SK-N-SH (cell line): Measurements from ENCODE around the gene APBA2. TPM values are rescaled to one million over a fixed set of nuclear protein-coding genes. Genes with fewer than 3 reads are reported as not detected.

Source experiments
- CTCF ChIA-PET: fragments of 300-600, 350-600 bp; formaldehyde crosslinking; extraction: SDS; loops from one replicate; lab custom pipeline; 2021; lab: Yijun Ruan, JAX
- POLR2A ChIA-PET: fragments of 350-600 bp; sonication (Branson Sonifier 250); formaldehyde crosslinking; extraction: SDS; loops from one replicate; lab custom pipeline; 2020; ENCODE audit warnings: antibody characterized with exemption, inconsistent platforms; lab: Yijun Ruan, JAX
- DNase-seq: peaks from one replicate; pipeline ENCODE4 v3.0.0; 2012
- H2AFZ ChIP-seq: fragments of 200-600 bp; sonication (generic); 2 replicates; pipeline ENCODE4 v1.8.1; 2016; ENCODE audit warnings: antibody characterized with exemption, mild to moderate bottlenecking, low read depth
- H3F3A ChIP-seq: fragments of 200-600 bp; sonication (generic); replicated peaks from 2 replicates; pipeline ENCODE3; 2016; ENCODE audit warnings: antibody characterized with exemption, mild to moderate bottlenecking; ENCODE audit not compliant: insufficient read depth
- H3K27ac ChIP-seq, 2 experiments: fragments of 200-500 bp in 1 of 2; fragments of 200-600 bp in 1 of 2; sonication (Bioruptor generic) in 1 of 2; sonication (generic), shearing (Covaris generic) in 1 of 2; 2 replicates each; pipeline versions ENCODE4 v1.5.1 to v1.6.1; 2014 to 2016; ENCODE audit warnings: low read depth in 2 of 2, inconsistent platforms in 1 of 2, low read length in 1 of 2, mild to moderate bottlenecking in 1 of 2, mixed read lengths in 1 of 2
- H3K27me3 ChIP-seq: fragments of 200-600 bp; sonication (generic), shearing (Covaris generic); 2 replicates; pipeline ENCODE4 v1.6.1; 2016; ENCODE audit warnings: mixed run types; ENCODE audit not compliant: insufficient read depth
- H3K36me3 ChIP-seq, 2 experiments: fragments of 200-500 bp in 1 of 2; fragments of 200-600 bp in 1 of 2; sonication (Bioruptor generic) in 1 of 2; sonication (generic) in 1 of 2; replicated peaks in 1 of 2; 2 replicates each; pipeline versions ENCODE3 to v1.5.1; 2014 to 2016; ENCODE audit warnings: low read length in 1 of 2, mild to moderate bottlenecking in 1 of 2; ENCODE audit not compliant: insufficient read depth in 2 of 2, control insufficient read depth in 1 of 2
- H3K4me1 ChIP-seq, 2 experiments: fragments of 200-500 bp in 1 of 2; fragments of 200-600 bp in 1 of 2; sonication (Bioruptor generic) in 1 of 2; sonication (generic), shearing (Covaris generic) in 1 of 2; 2 replicates each; pipeline versions ENCODE4 v1.5.1 to v1.6.1; 2014 to 2016; ENCODE audit warnings: low read depth in 1 of 2, low read length in 1 of 2, mixed run types in 1 of 2; ENCODE audit not compliant: insufficient read depth in 2 of 2, control insufficient read depth in 1 of 2
- H3K4me2 ChIP-seq: fragments of 200-600 bp; sonication (generic), shearing (Covaris generic); 2 replicates; pipeline ENCODE4 v1.6.1; 2017; ENCODE audit warnings: mixed run types
- H3K4me3 ChIP-seq, 2 experiments: fragments of 200-500 bp in 1 of 2; fragments of 200-600 bp in 1 of 2; sonication (Bioruptor generic) in 1 of 2; sonication (generic), shearing (Covaris generic) in 1 of 2; 2 replicates each; pipeline versions ENCODE4 v1.5.1 to v1.8.1; 2014 to 2016; ENCODE audit warnings: low read depth in 2 of 2, inconsistent platforms in 1 of 2, low read length in 1 of 2, mild to moderate bottlenecking in 1 of 2, mixed read lengths in 1 of 2, moderate library complexity in 1 of 2
- H3K79me2 ChIP-seq: fragments of 200-600 bp; sonication (generic); 2 replicates; pipeline ENCODE4 v1.8.1; 2017; ENCODE audit warnings: mild to moderate bottlenecking; ENCODE audit not compliant: insufficient read depth
- H3K9ac ChIP-seq: fragments of 200-600 bp; sonication (generic); 2 replicates; pipeline ENCODE4 v1.6.1; 2017; ENCODE audit warnings: mixed run types
- H3K9me2 ChIP-seq: fragments of 200-600 bp; sonication (generic); 2 replicates; pipeline ENCODE4 v1.6.1; 2017; ENCODE audit warnings: mixed run types
- H3K9me3 ChIP-seq: fragments of 200-600 bp; sonication (generic); 2 replicates; pipeline ENCODE4 v1.6.1; 2017; ENCODE audit warnings: mixed run types, mild to moderate bottlenecking, moderate library complexity
- H4K20me1 ChIP-seq: fragments of 200-600 bp; sonication (generic); 2 replicates; pipeline ENCODE4 v1.6.1; 2017; ENCODE audit warnings: mild to moderate bottlenecking, mixed run types; ENCODE audit not compliant: insufficient read depth
- CHD2 ChIP-seq: fragments of 150-350 bp; IDR thresholded peaks from 2 replicates; pipeline ENCODE4 v1.6.1; 2018; ENCODE audit warnings: low read length; ENCODE audit not compliant: partially characterized antibody
- CTCF ChIP-seq: fragments of 200-600 bp; sonication (generic); IDR thresholded peaks from 2 replicates; pipeline ENCODE4 v1.6.1; 2017; ENCODE audit warnings: antibody characterized with exemption, mild to moderate bottlenecking, moderate library complexity
- ELF1 ChIP-seq: IDR thresholded peaks from 2 replicates; pipeline ENCODE4 v1.4.0; 2012
- FOXJ3 ChIP-seq: sonication (generic); formaldehyde crosslinking; IDR thresholded peaks from 2 replicates; pipeline ENCODE4 v1.5.1; 2020; ENCODE audit warnings: mild to moderate bottlenecking, missing genetic modification reagents
- FOXM1 ChIP-seq: IDR thresholded peaks from 2 replicates; pipeline ENCODE4 v1.4.0; 2012; ENCODE audit warnings: low read depth, mild to moderate bottlenecking
- GABPA ChIP-seq: IDR thresholded peaks from 2 replicates; pipeline ENCODE4 v1.4.0; 2012; ENCODE audit warnings: low read depth, mild to moderate bottlenecking
- GATA2 ChIP-seq: sonication (generic); formaldehyde crosslinking; IDR thresholded peaks from 2 replicates; pipeline ENCODE4 v1.5.0; 2020; ENCODE audit warnings: mild to moderate bottlenecking, missing genetic modification reagents
- JUND ChIP-seq: IDR thresholded peaks from 2 replicates; pipeline ENCODE4 v1.4.0; 2012
- MXI1 ChIP-seq: IDR thresholded peaks from 2 replicates; pipeline ENCODE4 v1.6.1; 2012; ENCODE audit warnings: mild to moderate bottlenecking, low read depth, low read length, improper control_type of control experiment
- NRF1 ChIP-seq: IDR thresholded peaks from 2 replicates; pipeline ENCODE4 v1.6.1; 2012; ENCODE audit warnings: low read depth, mild to moderate bottlenecking, low read length
- POLR2AphosphoS5 ChIP-seq: IDR thresholded peaks from 2 replicates; pipeline ENCODE4 v1.6.1; 2012; ENCODE audit warnings: low read depth, low read length
- RCOR1 ChIP-seq: fragments of 150-350 bp; IDR thresholded peaks from 2 replicates; pipeline ENCODE4 v1.6.1; 2017; ENCODE audit warnings: antibody characterized with exemption, low read length
- RFX5 ChIP-seq: IDR thresholded peaks from 2 replicates; pipeline ENCODE4 v1.6.1; 2012; ENCODE audit warnings: mild to moderate bottlenecking, improper control_type of control experiment, low read length
- RXRA ChIP-seq: IDR thresholded peaks from 2 replicates; pipeline ENCODE4 v1.4.0; 2012; ENCODE audit warnings: low read depth, mild to moderate bottlenecking, borderline replicate concordance
- SIN3A ChIP-seq: IDR thresholded peaks from 2 replicates; pipeline ENCODE4 v1.6.1; 2012; ENCODE audit warnings: low read depth, mild to moderate bottlenecking, low read length, moderate library complexity, borderline replicate concordance
- SMC3 ChIP-seq: IDR thresholded peaks from 2 replicates; pipeline ENCODE4 v1.6.1; 2012; ENCODE audit warnings: low read depth, low read length, improper control_type of control experiment
- TEAD4 ChIP-seq: IDR thresholded peaks from 2 replicates; pipeline ENCODE4 v1.4.0; 2012; ENCODE audit warnings: mild to moderate bottlenecking, borderline replicate concordance; ENCODE audit not compliant: insufficient read depth
- USF2 ChIP-seq: fragments of 150-350 bp; IDR thresholded peaks from 2 replicates; pipeline ENCODE4 v1.6.1; 2017; ENCODE audit warnings: antibody characterized with exemption, low read length, low read depth, borderline replicate concordance
- YY1 ChIP-seq: IDR thresholded peaks from 2 replicates; pipeline ENCODE4 v1.4.0; 2012; ENCODE audit warnings: low read depth, mild to moderate bottlenecking
- ZBTB33 ChIP-seq: IDR thresholded peaks from 2 replicates; pipeline ENCODE4 v1.4.0; 2012; ENCODE audit warnings: low read depth, borderline replicate concordance
- WGBS: methylation state at CpG from one replicate; pipeline ENCODE4 v1.1.6; 2017; ENCODE audit warnings: low lambda C conversion rate; 5-methylcytosine and 5-hydroxymethylcytosine counted together
- polyA plus RNA-seq, 3 experiments: library from polyadenylated mRNA; depleted of rRNA; stranded (reverse); fragments of >200 nt; gene quantifications; 2 replicates each; pipeline ENCODE4 v1.2.3, GENCODE V29; 2012
- TF ChIP-seq, protein P1 (sequence below): IDR thresholded peaks from 2 replicates; pipeline ENCODE4; 2012

APBA2 gene
- polyA plus RNA-seq, 1 of the 3 experiments (the other 2 are of a cell fraction), result 12.7 TPM

DNA sequence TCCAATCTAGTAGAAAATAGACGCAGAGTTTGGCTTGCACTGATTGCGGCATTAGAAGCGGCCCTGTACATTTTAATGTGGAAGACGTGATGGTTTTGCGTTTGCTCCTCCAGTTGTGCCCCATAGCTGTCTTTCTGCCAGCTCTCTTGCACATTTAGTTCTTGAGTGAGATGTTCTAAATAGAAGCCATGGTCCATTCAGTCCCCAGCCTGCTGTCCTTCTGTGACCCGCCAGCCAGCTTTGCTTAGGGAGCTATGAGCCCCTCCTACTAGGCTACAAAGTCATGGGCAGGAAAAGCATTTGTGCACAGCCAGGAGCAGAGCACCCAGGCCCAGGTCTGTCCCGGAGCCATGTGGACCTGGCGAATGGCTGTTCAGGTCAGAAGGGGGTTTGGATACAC is 50.3 kb downstream of the APBA2 start:
- Histone ChIP-seq H3K36me3 (no peaks in the 10 kb centered on the region), H3K9ac (no peak overlapping the region), H3F3A (no peaks in the 10 kb centered on the region), H3K4me2 (no peak overlapping the region), H3K79me2 (no peaks in the 10 kb centered on the region), H3K27ac (no peak overlapping the region), H3K9me3 (no peaks in the 10 kb centered on the region), H3K9me2 (no peaks in the 10 kb centered on the region), H3K4me1 (peaks cover 0 to 24% of the 10 kb centered on the region in 2 experiments; a peak in 1 of 4 replicates), H4K20me1 (no peaks in the 10 kb centered on the region), H3K4me3 (no peak overlapping the region), H2AFZ (no peak overlapping the region), H3K27me3 (no peaks in the 10 kb centered on the region)
- TF ChIP-seq CTCF (no peak), JUND (no peak), FOXJ3 (CRISPR knock-in tag) (no peak), RXRA (no peak), TEAD4 (no peak), ZBTB33 (no peak), FOXM1 (no peak), MXI1 (no peak), NRF1 (no peak), CHD2 (no peak), POLR2AphosphoS5 (no peak), GABPA (no peak), RFX5 (no peak)
- DNase-seq, result no peak
- WGBS, result 96% methylated on average over 7 of the region's 8 CpGs
- POLR2A ChIA-PET, result no interaction called here
- CTCF ChIA-PET, result interaction anchor here (1.2 kb wide), 2 partner anchors 16 to 23 kb away, joined by 3 read pairs; no protein-coding TSS in a partner anchor

DNA sequence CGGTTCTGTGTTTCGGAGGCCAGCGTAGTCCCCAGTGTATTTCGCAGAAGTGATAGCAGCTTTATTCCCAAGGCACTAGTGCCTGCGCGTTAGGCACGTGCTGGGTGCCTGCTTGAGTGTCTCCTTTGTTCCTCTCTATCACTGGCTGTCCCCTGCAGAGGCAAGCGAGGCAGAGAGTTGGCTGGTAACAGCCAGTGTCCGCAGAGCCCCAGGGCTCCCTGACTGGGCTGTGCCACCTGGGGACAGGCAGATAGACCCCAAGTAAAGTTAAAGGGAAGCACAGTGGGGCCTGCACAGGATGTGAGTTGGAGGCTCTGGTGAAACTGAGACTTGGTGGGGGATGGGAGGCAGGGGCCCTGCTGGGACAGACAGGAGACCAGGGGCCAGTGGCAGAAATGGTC is 50.7 kb downstream of the APBA2 start:
- H3K9me3 ChIP-seq, result no peaks in the 10 kb centered on the region
- no peak for DNase-seq
- CTCF ChIA-PET, result interaction anchor here (0.9 to 1.2 kb wide), 3 partner anchors 16 to 24 kb away, joined by 3 read pairs; no protein-coding TSS in a partner anchor
- no peak overlapping the region for H3K9ac ChIP-seq
- no peaks in the 10 kb centered on the region for H4K20me1 ChIP-seq
- H3K4me3 ChIP-seq, result no peak overlapping the region
- no peaks in the 10 kb centered on the region for H3K79me2 ChIP-seq
- peaks cover 0 to 24% of the 10 kb centered on the region in 2 experiments; a peak in 1 of 4 replicates for H3K4me1 ChIP-seq
- H3K27me3 ChIP-seq, result no peaks in the 10 kb centered on the region
- no peak overlapping the region for H3K4me2 ChIP-seq
- no peak overlapping the region for H3K27ac ChIP-seq
- POLR2A ChIA-PET, result no interaction called here
- no peaks in the 10 kb centered on the region for H3K9me2 ChIP-seq
- WGBS, result 87% methylated on average over 9 of the region's 9 CpGs
- H3K36me3 ChIP-seq, result no peaks in the 10 kb centered on the region
- H3F3A ChIP-seq, result no peaks in the 10 kb centered on the region
- H2AFZ ChIP-seq, result no peak overlapping the region
- TF ChIP-seq SIN3A (no peak), RCOR1 (no peak), CTCF (no peak), GATA2 (CRISPR knock-in tag) (no peak), YY1 (no peak), FOXM1 (no peak), SMC3 (no peak), CHD2 (no peak), MXI1 (no peak), USF2 (no peak), ELF1 (no peak)
- TF ChIP-seq, protein P1, sequence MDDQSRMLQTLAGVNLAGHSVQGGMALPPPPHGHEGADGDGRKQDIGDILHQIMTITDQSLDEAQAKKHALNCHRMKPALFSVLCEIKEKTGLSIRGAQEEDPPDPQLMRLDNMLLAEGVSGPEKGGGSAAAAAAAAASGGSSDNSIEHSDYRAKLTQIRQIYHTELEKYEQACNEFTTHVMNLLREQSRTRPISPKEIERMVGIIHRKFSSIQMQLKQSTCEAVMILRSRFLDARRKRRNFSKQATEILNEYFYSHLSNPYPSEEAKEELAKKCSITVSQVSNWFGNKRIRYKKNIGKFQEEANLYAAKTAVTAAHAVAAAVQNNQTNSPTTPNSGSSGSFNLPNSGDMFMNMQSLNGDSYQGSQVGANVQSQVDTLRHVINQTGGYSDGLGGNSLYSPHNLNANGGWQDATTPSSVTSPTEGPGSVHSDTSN, result no peak
